Measurements from ENCODE around the gene CUX1. TPM values are rescaled to one million over a fixed set of nuclear protein-coding genes. Genes with fewer than 3 reads are reported as not detected.

CUX1 gene
- total and polyA plus RNA-seq, 4 donors = 40.5 to 138 (median 69.1) TPM

GRCh38 chr7:101989101-101989500, 171.7 kb downstream of the CUX1 start:
- TF ChIP-seq, protein P1, sequence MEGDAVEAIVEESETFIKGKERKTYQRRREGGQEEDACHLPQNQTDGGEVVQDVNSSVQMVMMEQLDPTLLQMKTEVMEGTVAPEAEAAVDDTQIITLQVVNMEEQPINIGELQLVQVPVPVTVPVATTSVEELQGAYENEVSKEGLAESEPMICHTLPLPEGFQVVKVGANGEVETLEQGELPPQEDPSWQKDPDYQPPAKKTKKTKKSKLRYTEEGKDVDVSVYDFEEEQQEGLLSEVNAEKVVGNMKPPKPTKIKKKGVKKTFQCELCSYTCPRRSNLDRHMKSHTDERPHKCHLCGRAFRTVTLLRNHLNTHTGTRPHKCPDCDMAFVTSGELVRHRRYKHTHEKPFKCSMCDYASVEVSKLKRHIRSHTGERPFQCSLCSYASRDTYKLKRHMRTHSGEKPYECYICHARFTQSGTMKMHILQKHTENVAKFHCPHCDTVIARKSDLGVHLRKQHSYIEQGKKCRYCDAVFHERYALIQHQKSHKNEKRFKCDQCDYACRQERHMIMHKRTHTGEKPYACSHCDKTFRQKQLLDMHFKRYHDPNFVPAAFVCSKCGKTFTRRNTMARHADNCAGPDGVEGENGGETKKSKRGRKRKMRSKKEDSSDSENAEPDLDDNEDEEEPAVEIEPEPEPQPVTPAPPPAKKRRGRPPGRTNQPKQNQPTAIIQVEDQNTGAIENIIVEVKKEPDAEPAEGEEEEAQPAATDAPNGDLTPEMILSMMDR (IDR thresholded peaks at IDR 0.05; ENCODE audit: control extremely low read depth, extremely low read depth) = no peak
- no peaks in the 10 kb centered on the region for H3K27me3 ChIP-seq (ENCODE audit: control insufficient read depth in 3 of 3, insufficient read depth in 3 of 3, low read length in 2 of 3)
- WGBS, 2 donors = 94 to 95% methylated on average over 20 of the region's 20 CpGs
- H3K36me3 ChIP-seq (ENCODE audit: control insufficient read depth in 4 of 4, insufficient read depth in 4 of 4, low read length in 4 of 4) = peaks cover 0 to 2% (median 0%) of the 10 kb centered on the region in 4 donors
- DNase-seq (no peak), ATAC-seq (ENCODE audit: insufficient read depth, low FRiP score) (no peak)
- peaks cover 0 to 20% (median 6%) of the 10 kb centered on the region in 5 donors for H3K4me1 ChIP-seq (ENCODE audit: control insufficient read depth in 5 of 5, insufficient read depth in 5 of 5, low read length in 5 of 5)
- no peaks in the 10 kb centered on the region for H3K9me3 ChIP-seq (ENCODE audit: control insufficient read depth in 4 of 4, insufficient read depth in 3 of 4, low read length in 3 of 4)
- H3K27ac ChIP-seq (ENCODE audit: low read depth in 1 of 2, low read length in 1 of 2) = no peak overlapping the region
- H3K9ac ChIP-seq (ENCODE audit: insufficient read depth in 1 of 2, low read length in 2 of 2) = no peak overlapping the region
- no peak overlapping the region for H3K4me3 ChIP-seq

- Histone ChIP-seq H3K4me1 (ENCODE audit: control insufficient read depth in 5 of 5, insufficient read depth in 5 of 5, low read length in 5 of 5) (peaks cover 0 to 8% (median 2%) of the 10 kb centered on the region in 5 donors), H3K36me3 (ENCODE audit: control insufficient read depth in 4 of 4, insufficient read depth in 4 of 4, low read length in 4 of 4) (peaks cover 0 to 2% (median 0%) of the 10 kb centered on the region in 4 donors), H3K27me3 (ENCODE audit: control insufficient read depth in 3 of 3, insufficient read depth in 3 of 3, low read length in 2 of 3) (no peaks in the 10 kb centered on the region), H3K9me3 (ENCODE audit: control insufficient read depth in 4 of 4, insufficient read depth in 3 of 4, low read length in 3 of 4) (no peaks in the 10 kb centered on the region), H3K9ac (ENCODE audit: insufficient read depth in 1 of 2, low read length in 2 of 2) (no peak overlapping the region), H3K4me3 (no peak overlapping the region), H3K27ac (ENCODE audit: low read depth in 1 of 2, low read length in 1 of 2) (no peak overlapping the region)
- TF ChIP-seq, protein P1 (IDR thresholded peaks at IDR 0.05; ENCODE audit: control extremely low read depth, extremely low read depth) = no peak
- 48 to 82% methylated on average over 17 of the region's 17 CpGs for WGBS, 2 donors
- DNase-seq (no peak), ATAC-seq (ENCODE audit: insufficient read depth, low FRiP score) (no peak)
Measured at GRCh38 chr7:101990811-101991418, 173.5 kb downstream of the CUX1 start.

- TF ChIP-seq, protein P1 (IDR thresholded peaks at IDR 0.05; ENCODE audit: control extremely low read depth, extremely low read depth) = no peak
- 86 to 90% methylated on average over 3 of the region's 3 CpGs for WGBS, 2 donors
- Histone ChIP-seq H3K9ac (ENCODE audit: insufficient read depth in 1 of 2, low read length in 2 of 2) (no peak overlapping the region), H3K4me1 (ENCODE audit: control insufficient read depth in 5 of 5, insufficient read depth in 5 of 5, low read length in 5 of 5) (no peaks in the 10 kb centered on the region), H3K27me3 (ENCODE audit: control insufficient read depth in 3 of 3, insufficient read depth in 3 of 3, low read length in 2 of 3) (no peaks in the 10 kb centered on the region), H3K27ac (ENCODE audit: low read depth in 1 of 2, low read length in 1 of 2) (no peak overlapping the region), H3K4me3 (no peak overlapping the region), H3K9me3 (ENCODE audit: control insufficient read depth in 4 of 4, insufficient read depth in 3 of 4, low read length in 3 of 4) (no peaks in the 10 kb centered on the region), H3K36me3 (ENCODE audit: control insufficient read depth in 4 of 4, insufficient read depth in 4 of 4, low read length in 4 of 4) (peaks cover 0 to 2% (median 0%) of the 10 kb centered on the region in 4 donors)
- no peak for DNase-seq
- ATAC-seq (ENCODE audit: insufficient read depth, low FRiP score) = no peak
Measured at GRCh38 chr7:101991860-101992259, 174.4 kb downstream of the CUX1 start.

DNA sequence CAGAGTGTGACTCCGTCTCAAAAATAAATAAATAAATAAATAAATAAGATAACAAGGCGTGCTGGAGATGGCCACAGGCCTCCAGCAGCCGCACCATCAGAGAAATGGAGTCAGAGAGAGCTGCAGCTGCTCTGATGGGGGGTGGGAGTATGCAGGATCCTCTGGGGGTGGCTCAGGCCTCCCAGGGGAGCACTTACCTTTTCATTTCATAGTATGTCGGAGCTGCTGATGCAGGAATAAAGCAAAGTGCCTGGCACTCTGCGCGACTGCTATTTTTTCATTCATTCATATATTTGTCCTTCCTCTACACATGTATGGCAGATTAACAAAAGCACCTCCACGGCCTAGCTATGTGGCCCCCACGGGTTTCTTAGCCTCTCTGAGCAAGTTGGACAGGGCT, 175.9 kb downstream of the CUX1 start:
- no peaks in the 10 kb centered on the region for H3K9me3 ChIP-seq (ENCODE audit: control insufficient read depth in 4 of 4, insufficient read depth in 3 of 4, low read length in 3 of 4)
- 93 to 95% methylated on average over 8 of the region's 8 CpGs for WGBS, 2 donors
- TF ChIP-seq, protein P1 (IDR thresholded peaks at IDR 0.05; ENCODE audit: control extremely low read depth, extremely low read depth) = no peak
- no peak overlapping the region for H3K4me3 ChIP-seq
- H3K4me1 ChIP-seq (ENCODE audit: control insufficient read depth in 5 of 5, insufficient read depth in 5 of 5, low read length in 5 of 5) = no peaks in the 10 kb centered on the region
- DNase-seq (no peak), ATAC-seq (ENCODE audit: insufficient read depth, low FRiP score) (no peak)
- H3K36me3 ChIP-seq (ENCODE audit: control insufficient read depth in 4 of 4, insufficient read depth in 4 of 4, low read length in 4 of 4) = no peaks in the 10 kb centered on the region
- H3K9ac ChIP-seq (ENCODE audit: insufficient read depth in 1 of 2, low read length in 2 of 2) = no peak overlapping the region
- no peaks in the 10 kb centered on the region for H3K27me3 ChIP-seq (ENCODE audit: control insufficient read depth in 3 of 3, insufficient read depth in 3 of 3, low read length in 2 of 3)
- no peak overlapping the region for H3K27ac ChIP-seq (ENCODE audit: low read depth in 1 of 2, low read length in 1 of 2)
